Measurements from ENCODE around the gene PAGR1. TPM values are rescaled to one million over a fixed set of nuclear protein-coding genes. Genes with fewer than 3 reads are reported as not detected.
A peak's percentile ranks its signal among the peaks of the same experiment; 100 is the strongest.

The PAGR1 gene
- total and polyA plus RNA-seq, 2 of the 8 experiments (the other 6 are each of a cell fraction or from before 2014, with no cell fraction given): 35.4 to 56.4 TPM

GRCh38 chr16:29804455-29805231 is 11.3 kb upstream of the PAGR1 start:
- H4K20me1 ChIP-seq (replicated peaks in 1 of 2; ENCODE audit: control insufficient read depth in 1 of 2, insufficient read depth in 2 of 2, low read length in 2 of 2): peaks cover 10 to 21% of the 10 kb centered on the region in 2 experiments
- H2BK12ac ChIP-seq (ENCODE audit: low read depth, low read length): no peak overlapping the region; the same call in 1 of the 2 replicates
- H2BK120ac ChIP-seq (replicated peaks; ENCODE audit: low read depth, low read length): no peak overlapping the region
- no peak overlapping the region for H2BK20ac ChIP-seq (ENCODE audit: low read length)
- no peak overlapping the region for H3K23ac ChIP-seq (ENCODE audit: insufficient read length)
- peak overlapping the region; percentile 90 for H3K18ac ChIP-seq (ENCODE audit: extremely low read depth, low read length)
- ChIA-PET CTCF (ENCODE audit: partially characterized antibody) (interaction anchor here (0.5 to 2.8 kb wide), 15 partner anchors 11 to 945 kb away, joined by 3 to 15 read pairs (median 4); partner anchors contain the start of genes KIF22, PAGR1 and TLCD3B), POLR2A (ENCODE audit: partially characterized antibody) (interaction anchor here (0.7 to 6.5 kb wide), 19 partner anchors 8 to 261 kb away, joined by 3 to 58 read pairs (median 5); partner anchors contain the start of genes ALDOA, KCTD13, KIF22 and MVP)
- H3K9ac ChIP-seq (replicated peaks in 1 of 4; ENCODE audit: extremely low read depth in 1 of 4, low read depth in 3 of 4, low read length in 3 of 4): peak overlapping the region in 3 of 4 experiments; percentile 22 to 82 (median 79); a peak in 6 of 7 replicates
- peaks cover 27 to 56% (median 36%) of the 10 kb centered on the region in 4 experiments for H3K36me3 ChIP-seq (ENCODE audit: control insufficient read depth in 2 of 4, insufficient read depth in 4 of 4, low read length in 3 of 4)
- peak overlapping the region; percentile 69 to 94 for H3K4me2 ChIP-seq (ENCODE audit: insufficient read depth in 1 of 2, low read depth in 2 of 2, low read length in 2 of 2)
- 0 out of 2 replicates have a peak overlapping the region, but pooled peaks have one; percentile 47 for H2AK5ac ChIP-seq (ENCODE audit: low read depth, low read length)
- H4K5ac ChIP-seq (ENCODE audit: insufficient read length, low read depth, low read length): peak overlapping the region; percentile 90
- no peak overlapping the region for H2AFZ ChIP-seq (ENCODE audit: low read length)
- H3K56ac ChIP-seq (replicated peaks; ENCODE audit: insufficient read length, low read depth, low read length): peak overlapping the region; percentile 11
- H2BK15ac ChIP-seq (ENCODE audit: low read length): no peak overlapping the region
- H4K8ac ChIP-seq (ENCODE audit: extremely low read depth, insufficient read depth, low read length): peak overlapping the region; percentile 77
- H3K79me1 ChIP-seq (ENCODE audit: low read depth, low read length): no peaks in the 10 kb centered on the region
- FAIRE-seq: no peak
- no peaks in the 10 kb centered on the region for H3K9me3 ChIP-seq (ENCODE audit: insufficient read depth in 2 of 2, low read depth in 1 of 2, low read length in 1 of 2)
- peak overlapping the region; percentile 54 to 79 (median 72) for H3K4me3 ChIP-seq (ENCODE audit: extremely low read depth in 1 of 4, insufficient read depth in 2 of 4, low read depth in 3 of 4, low read length in 4 of 4)
- no peaks in the 10 kb centered on the region for H3K27me3 ChIP-seq (replicated peaks in 1 of 4; ENCODE audit: control insufficient read depth in 3 of 4, extremely low read depth in 1 of 4, insufficient read depth in 3 of 4, low read length in 3 of 4)
- peak overlapping the region; percentile 86 for H3K27ac ChIP-seq (ENCODE audit: low read depth, low read length)
- peaks cover 13% of the 10 kb centered on the region; the same call in 1 of the 2 replicates for H3K23me2 ChIP-seq (ENCODE audit: low read depth, low read length)
- no peak for DNase-seq (ENCODE audit: low read depth in 1 of 2, low spot score in 2 of 2)
- H4K91ac ChIP-seq (replicated peaks; ENCODE audit: insufficient read length, low read length): peak overlapping the region; percentile 98
- peak overlapping the region; percentile 88 for H2BK5ac ChIP-seq (ENCODE audit: low read depth, low read length)
- peaks cover 0 to 28% (median 20%) of the 10 kb centered on the region in 4 experiments; a peak in 6 of 7 replicates for H3K4me1 ChIP-seq (replicated peaks in 1 of 4; ENCODE audit: control insufficient read depth in 3 of 4, insufficient read depth in 4 of 4, low read length in 3 of 4)
- WGBS, 2 experiments (ENCODE audit: extremely low coverage in 1 of 2, insufficient coverage in 1 of 2, insufficient read length in 1 of 2, insufficient replicate concordance in 2 of 2, low coverage in 1 of 2, low lambda C conversion rate in 2 of 2, missing lambda C conversion rate in 1 of 2): 68% methylated on average over 12 of the region's 26 CpGs; no CpG with 5 or more reads in 1 of the 2 experiments
- no peak overlapping the region for H3K14ac ChIP-seq (ENCODE audit: insufficient read length)
- H3K79me2 ChIP-seq (ENCODE audit: control insufficient read depth in 1 of 2, insufficient read depth in 2 of 2, low read length in 2 of 2): peaks cover 7 to 22% of the 10 kb centered on the region in 2 experiments
- peak overlapping the region; percentile 92 for H3K4ac ChIP-seq (replicated peaks; ENCODE audit: insufficient read length, low read depth, low read length)
- no peak for TF ChIP-seq NRF1 (IDR thresholded peaks at IDR 0.05; ENCODE audit: low read depth, low read length)
- no peak for TF ChIP-seq CHD2 (IDR thresholded peaks at IDR 0.05; ENCODE audit: low read length)
- no peak for TF ChIP-seq SP4 (IDR thresholded peaks at IDR 0.05; ENCODE audit: low read length)
- TF ChIP-seq NANOG (IDR thresholded peaks at IDR 0.05; ENCODE audit: insufficient read depth, low read depth, low read length, poor library complexity, severe bottlenecking): no peak
- TF ChIP-seq KDM4A (IDR thresholded peaks at IDR 0.05; ENCODE audit: low read depth, low read length, severe bottlenecking): no peak
- TF ChIP-seq CBX5 (IDR thresholded peaks at IDR 0.05; ENCODE audit: low read depth, low read length): no peak
- no peak for TF ChIP-seq RAD21 (IDR thresholded peaks at IDR 0.05 in 1 of 2, conservative IDR thresholded peaks at IDR 0.05 in 1 of 2; ENCODE audit: low read depth in 2 of 2, low read length in 2 of 2)
- TF ChIP-seq YY1 (IDR thresholded peaks at IDR 0.05; ENCODE audit: low read depth, low read length): no peak
